ENCODE data around the gene NOL7.

Gene NOL7

DNA sequence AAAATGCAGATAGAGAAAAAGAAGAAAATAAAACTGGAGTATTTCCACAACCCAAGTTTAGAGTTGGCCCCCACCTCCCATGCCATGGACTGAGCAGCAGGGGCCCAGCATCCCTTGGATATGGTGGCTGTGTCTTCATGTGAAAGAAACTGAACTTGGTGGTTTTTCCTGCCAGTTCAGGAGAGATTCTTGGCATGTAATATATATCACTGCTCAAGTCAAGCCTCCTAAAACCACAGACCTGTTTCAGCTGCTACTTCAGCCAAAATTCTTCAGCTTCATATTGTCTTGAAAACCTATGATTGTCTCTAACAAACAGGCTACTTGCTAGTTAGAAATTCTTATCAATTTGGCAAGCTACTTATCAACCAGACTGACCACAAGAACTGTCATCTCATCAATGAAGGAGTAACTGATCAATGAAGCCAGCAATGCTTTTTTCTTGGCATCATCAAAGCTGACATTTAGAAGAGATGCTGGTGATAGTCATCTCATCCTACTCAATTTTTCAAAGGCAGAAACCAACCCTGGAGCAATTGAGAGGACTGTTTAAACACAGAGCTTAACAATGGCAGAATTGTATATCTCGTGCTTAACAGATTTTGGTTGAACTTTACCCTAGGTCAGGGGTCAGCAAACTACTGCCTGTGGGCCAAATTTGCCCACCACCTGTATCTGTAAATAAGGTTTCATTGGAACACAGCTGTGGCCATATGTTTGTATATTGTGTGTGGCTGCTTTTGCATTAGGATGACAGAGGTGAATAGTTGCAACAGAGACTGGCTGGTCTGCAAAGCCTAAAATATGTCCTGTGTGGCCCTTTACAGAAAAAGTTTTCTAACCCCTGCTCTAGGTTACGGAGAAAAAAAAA lies 10.4 kb upstream of the NOL7 start:
- Histone ChIP-seq H3K36me3 (ENCODE audit: control insufficient read depth, insufficient read depth, low read length) (peaks cover 5% of the 10 kb centered on the region), H3K4me3 (ENCODE audit: low read length) (no peak overlapping the region), H3K27ac (ENCODE audit: low read depth, low read length) (no peak overlapping the region), H3K9ac (ENCODE audit: low read length) (no peak overlapping the region), H3K27me3 (ENCODE audit: control insufficient read depth, insufficient read depth, low read length) (no peaks in the 10 kb centered on the region), H3K4me1 (ENCODE audit: control insufficient read depth, insufficient read depth, low read length) (no peaks in the 10 kb centered on the region)

DNA sequence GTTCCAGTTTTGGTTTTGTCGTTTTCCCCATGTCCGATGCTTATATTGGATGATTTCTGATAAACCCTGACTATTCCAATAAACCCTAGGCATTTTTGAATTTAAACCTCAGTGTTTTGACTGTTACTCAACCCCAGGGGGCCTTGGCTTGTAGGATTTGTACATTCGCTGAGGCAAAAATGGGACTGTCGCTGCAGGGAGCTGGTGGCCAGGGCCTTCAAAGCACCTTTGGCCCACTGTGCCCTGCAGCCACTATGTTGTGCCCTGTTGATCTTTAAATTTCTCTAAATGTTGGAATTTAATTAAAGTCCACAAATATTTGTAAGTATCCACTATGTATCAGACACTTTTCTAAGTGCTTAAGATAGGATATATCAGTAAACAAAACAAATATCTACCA lies 9.5 kb upstream of the NOL7 start:
- H3K4me1 ChIP-seq (ENCODE audit: control insufficient read depth, insufficient read depth, low read length): no peaks in the 10 kb centered on the region
- H3K36me3 ChIP-seq (ENCODE audit: control insufficient read depth, insufficient read depth, low read length): peaks cover 4% of the 10 kb centered on the region
- no peak overlapping the region for H3K4me3 ChIP-seq (ENCODE audit: low read length)

DNA sequence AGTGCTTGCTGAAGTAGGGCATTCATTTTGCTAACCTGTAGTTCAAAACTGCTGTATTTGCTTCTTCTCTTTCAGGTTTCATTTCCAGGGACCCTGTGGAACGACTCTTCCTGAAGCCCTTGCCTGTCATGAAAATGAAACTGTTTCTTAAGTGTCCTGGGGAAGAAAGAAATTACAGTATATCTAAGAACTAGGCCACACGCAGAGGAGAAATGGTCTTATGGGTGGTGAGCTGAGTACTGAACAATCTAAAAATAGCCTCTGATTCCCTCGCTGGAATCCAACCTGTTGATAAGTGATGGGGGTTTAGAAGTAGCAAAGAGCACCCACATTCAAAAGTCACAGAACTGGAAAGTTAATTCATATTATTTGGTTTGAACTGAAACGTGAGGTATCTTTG lies 3.4 kb upstream of the NOL7 start:
- peak overlapping the region; percentile 17 for H3K9ac ChIP-seq (ENCODE audit: low read length)
- H3K4me3 ChIP-seq (ENCODE audit: low read length): no peak overlapping the region
- no peak overlapping the region for H3K27ac ChIP-seq (ENCODE audit: low read depth, low read length)
- peaks cover 13% of the 10 kb centered on the region for H3K4me1 ChIP-seq (ENCODE audit: control insufficient read depth, insufficient read depth, low read length)
- H3K36me3 ChIP-seq (ENCODE audit: control insufficient read depth, insufficient read depth, low read length): peaks cover 10% of the 10 kb centered on the region
- no peaks in the 10 kb centered on the region for H3K27me3 ChIP-seq (ENCODE audit: control insufficient read depth, insufficient read depth, low read length)

More for the DNA sequence above, 9.5 kb upstream of the NOL7 start:
- H3K27ac ChIP-seq (ENCODE audit: low read depth, low read length): no peak overlapping the region
- H3K9ac ChIP-seq (ENCODE audit: low read length): no peak overlapping the region
- no peaks in the 10 kb centered on the region for H3K27me3 ChIP-seq (ENCODE audit: control insufficient read depth, insufficient read depth, low read length)

DNA sequence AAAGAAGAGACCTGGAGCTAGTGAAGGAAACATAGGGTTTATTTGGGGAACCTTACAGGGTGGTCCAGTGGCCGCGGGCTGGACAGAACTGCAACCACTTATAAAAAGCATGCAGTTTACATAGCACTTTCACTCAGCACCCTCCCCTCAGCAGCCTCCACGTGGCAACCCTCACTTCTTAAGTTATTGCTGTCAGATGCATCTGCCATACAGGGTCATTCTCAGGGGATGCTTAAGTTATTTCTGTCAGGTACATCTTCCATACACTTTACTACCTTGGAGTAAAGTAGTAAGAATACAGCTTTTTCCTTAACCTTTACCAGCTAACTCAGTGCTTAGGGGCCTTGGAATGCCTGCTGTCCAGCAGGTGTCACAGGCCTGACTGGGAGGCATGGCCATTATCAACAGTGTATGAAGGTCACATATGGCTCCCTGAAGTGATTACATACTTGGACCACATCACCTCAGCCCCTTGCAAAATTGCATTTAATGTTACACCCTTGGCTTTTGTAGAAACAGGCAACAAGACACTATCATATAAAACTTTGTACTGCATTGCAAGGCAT lies 2.0 kb upstream of the NOL7 start:
- Histone ChIP-seq H3K36me3 (ENCODE audit: control insufficient read depth, insufficient read depth, low read length) (peaks cover 18% of the 10 kb centered on the region), H3K27ac (ENCODE audit: low read depth, low read length) (no peak overlapping the region), H3K4me3 (ENCODE audit: low read length) (no peak overlapping the region), H3K4me1 (ENCODE audit: control insufficient read depth, insufficient read depth, low read length) (peaks cover 13% of the 10 kb centered on the region), H3K9ac (ENCODE audit: low read length) (no peak overlapping the region), H3K27me3 (ENCODE audit: control insufficient read depth, insufficient read depth, low read length) (no peaks in the 10 kb centered on the region)

DNA sequence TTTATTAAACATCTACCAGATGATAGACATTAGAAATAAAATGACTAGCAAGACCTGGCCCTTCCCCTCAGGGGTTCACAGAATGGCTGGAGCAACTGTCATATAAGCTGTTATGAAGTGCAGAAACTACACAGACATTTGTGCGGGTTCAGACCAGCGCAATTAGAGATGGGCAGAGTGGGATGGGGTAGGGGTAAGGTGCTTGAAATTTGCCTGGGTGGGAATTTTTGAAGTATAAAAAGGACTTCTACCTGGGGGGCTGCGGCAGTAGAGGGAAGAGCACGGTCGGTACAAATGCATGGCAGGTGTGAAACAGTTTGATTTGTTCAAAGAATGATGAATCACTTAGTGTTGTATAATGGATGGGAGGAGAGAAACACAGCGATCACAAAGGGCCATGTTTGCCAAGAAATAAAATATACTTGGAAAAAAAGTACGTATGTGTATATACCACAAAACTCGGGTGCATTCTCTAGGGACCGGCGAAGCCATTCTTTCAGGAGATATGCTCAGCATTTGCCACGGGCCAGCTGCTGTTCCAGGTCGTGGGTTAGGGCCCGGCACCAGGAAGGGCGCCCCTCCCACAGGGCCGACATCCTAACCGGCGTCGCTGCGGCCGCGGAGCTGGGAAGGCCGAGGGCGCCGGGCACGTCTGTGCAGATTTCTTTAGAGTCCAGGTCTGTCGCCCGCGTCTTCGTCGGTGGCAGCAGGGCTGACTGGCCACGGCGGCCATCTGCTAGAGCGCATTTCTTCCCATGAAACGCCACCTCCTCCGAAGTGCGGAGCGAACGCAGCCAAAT lies 809 bp upstream of the NOL7 start:
- Histone ChIP-seq H3K27me3 (ENCODE audit: control insufficient read depth, insufficient read depth, low read length) (no peaks in the 10 kb centered on the region), H3K36me3 (ENCODE audit: control insufficient read depth, insufficient read depth, low read length) (peaks cover 22% of the 10 kb centered on the region), H3K9ac (ENCODE audit: low read length) (peak overlapping the region; percentile 81), H3K4me1 (ENCODE audit: control insufficient read depth, insufficient read depth, low read length) (peaks cover 13% of the 10 kb centered on the region), H3K4me3 (ENCODE audit: low read length) (peak overlapping the region; percentile 94), H3K27ac (ENCODE audit: low read depth, low read length) (peak overlapping the region; percentile 77)

DNA sequence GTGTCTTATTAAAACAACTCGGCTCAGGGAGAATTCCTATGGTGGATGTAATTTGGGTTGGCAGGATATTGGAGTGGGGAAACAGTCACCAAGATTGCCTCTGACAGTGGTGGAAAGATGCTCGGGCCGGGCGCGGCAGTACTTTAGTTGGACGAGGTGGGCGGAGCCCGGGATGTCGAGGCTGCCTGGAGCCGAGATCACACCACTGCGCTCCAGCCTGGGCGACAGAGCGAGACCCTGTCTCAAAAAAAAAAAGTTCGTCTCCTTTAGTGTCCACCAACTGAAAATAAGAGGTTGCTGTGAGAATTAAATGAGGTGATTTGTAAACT lies 621 bp downstream of the NOL7 start:
- Histone ChIP-seq H3K27me3 (ENCODE audit: control insufficient read depth, insufficient read depth, low read length) (no peaks in the 10 kb centered on the region), H3K36me3 (ENCODE audit: control insufficient read depth, insufficient read depth, low read length) (peaks cover 23% of the 10 kb centered on the region), H3K9ac (ENCODE audit: low read length) (peak overlapping the region; percentile 76), H3K27ac (ENCODE audit: low read depth, low read length) (peak overlapping the region; percentile 86), H3K4me1 (ENCODE audit: control insufficient read depth, insufficient read depth, low read length) (peaks cover 13% of the 10 kb centered on the region), H3K4me3 (ENCODE audit: low read length) (peak overlapping the region; percentile 94)

DNA sequence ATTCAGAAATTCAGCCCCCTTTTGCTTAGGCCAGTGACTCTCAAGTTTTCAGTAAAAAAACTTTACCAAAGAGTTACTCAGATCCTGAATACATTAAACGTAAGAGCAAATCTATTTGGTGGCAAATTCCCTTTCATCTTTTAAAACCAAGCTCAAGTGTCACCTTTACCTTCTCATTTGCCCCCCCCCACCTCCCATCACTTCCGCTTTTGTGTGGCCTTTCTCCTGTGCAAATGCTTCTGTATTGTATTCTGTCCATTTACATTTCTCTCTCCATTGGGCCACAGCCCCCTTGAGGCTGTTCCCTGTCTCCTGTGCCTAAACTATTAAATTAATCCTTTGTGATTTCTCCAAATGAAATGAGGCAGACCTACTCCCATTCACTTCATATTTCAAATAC lies 1.9 kb downstream of the NOL7 start:
- Histone ChIP-seq H3K4me1 (ENCODE audit: control insufficient read depth, insufficient read depth, low read length) (peaks cover 13% of the 10 kb centered on the region), H3K36me3 (ENCODE audit: control insufficient read depth, insufficient read depth, low read length) (peaks cover 28% of the 10 kb centered on the region), H3K27ac (ENCODE audit: low read depth, low read length) (no peak overlapping the region), H3K9ac (ENCODE audit: low read length) (no peak overlapping the region), H3K4me3 (ENCODE audit: low read length) (no peak overlapping the region), H3K27me3 (ENCODE audit: control insufficient read depth, insufficient read depth, low read length) (no peaks in the 10 kb centered on the region)

DNA sequence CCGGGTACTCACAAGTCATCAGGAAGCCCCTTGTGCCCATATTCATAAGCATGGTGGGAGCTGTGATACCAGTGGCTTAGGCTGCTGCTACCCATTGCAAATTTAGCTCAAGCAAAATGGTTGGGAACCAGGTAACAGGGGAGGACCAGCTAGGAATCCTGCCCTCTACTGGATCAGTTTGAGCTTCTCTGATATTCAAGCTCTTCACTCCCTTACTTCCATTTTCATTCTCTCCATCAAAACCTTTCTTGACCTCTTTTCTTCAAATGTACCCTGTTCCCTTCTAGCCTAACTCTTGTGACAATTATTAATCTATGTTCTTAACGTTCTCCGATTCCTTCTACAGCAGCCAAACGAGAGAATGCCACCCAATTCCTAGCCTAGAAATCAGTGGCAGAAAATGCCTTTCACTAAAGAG lies 9.7 kb downstream of the NOL7 start:
- Histone ChIP-seq H3K4me1 (ENCODE audit: control insufficient read depth, insufficient read depth, low read length) (no peaks in the 10 kb centered on the region), H3K36me3 (ENCODE audit: control insufficient read depth, insufficient read depth, low read length) (peaks cover 12% of the 10 kb centered on the region), H3K27me3 (ENCODE audit: control insufficient read depth, insufficient read depth, low read length) (no peaks in the 10 kb centered on the region), H3K27ac (ENCODE audit: low read depth, low read length) (no peak overlapping the region), H3K4me3 (ENCODE audit: low read length) (no peak overlapping the region), H3K9ac (ENCODE audit: low read length) (no peak overlapping the region)

DNA sequence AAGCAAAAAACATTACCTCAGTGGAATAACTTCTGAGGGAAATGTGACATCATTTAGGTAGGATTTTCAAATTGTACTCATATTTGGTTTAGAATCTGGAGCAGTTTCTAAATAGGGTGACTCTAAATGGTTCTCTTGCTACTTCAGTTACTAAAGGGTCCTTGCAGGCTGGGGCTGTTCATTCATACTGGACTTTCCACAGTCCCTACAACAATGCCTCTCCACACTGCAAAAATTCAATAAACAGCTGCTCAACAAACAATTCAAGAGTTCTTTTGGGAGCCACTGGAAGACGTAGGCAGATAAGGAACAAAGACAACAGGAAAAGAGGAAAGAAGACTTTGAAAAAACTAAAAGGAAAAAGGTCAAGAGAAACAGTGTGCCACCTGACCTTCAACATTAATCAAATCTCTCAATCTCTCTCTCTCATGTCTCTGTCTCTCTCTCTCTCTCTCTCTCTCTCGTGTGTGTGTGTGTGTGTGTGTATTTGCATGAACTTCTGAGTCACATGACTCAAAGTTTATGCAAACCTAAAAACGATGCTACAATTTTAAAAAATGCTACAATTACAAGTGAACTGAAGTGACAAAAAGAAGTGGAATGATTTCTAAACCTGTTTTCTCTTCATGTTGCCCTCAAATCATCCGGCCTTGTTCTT lies 14.5 kb downstream of the NOL7 start:
- Histone ChIP-seq H3K4me3 (ENCODE audit: low read length) (no peak overlapping the region), H3K4me1 (ENCODE audit: control insufficient read depth, insufficient read depth, low read length) (no peaks in the 10 kb centered on the region), H3K9ac (ENCODE audit: low read length) (no peak overlapping the region), H3K27ac (ENCODE audit: low read depth, low read length) (no peak overlapping the region), H3K27me3 (ENCODE audit: control insufficient read depth, insufficient read depth, low read length) (no peaks in the 10 kb centered on the region), H3K36me3 (ENCODE audit: control insufficient read depth, insufficient read depth, low read length) (peaks cover 6% of the 10 kb centered on the region)

DNA sequence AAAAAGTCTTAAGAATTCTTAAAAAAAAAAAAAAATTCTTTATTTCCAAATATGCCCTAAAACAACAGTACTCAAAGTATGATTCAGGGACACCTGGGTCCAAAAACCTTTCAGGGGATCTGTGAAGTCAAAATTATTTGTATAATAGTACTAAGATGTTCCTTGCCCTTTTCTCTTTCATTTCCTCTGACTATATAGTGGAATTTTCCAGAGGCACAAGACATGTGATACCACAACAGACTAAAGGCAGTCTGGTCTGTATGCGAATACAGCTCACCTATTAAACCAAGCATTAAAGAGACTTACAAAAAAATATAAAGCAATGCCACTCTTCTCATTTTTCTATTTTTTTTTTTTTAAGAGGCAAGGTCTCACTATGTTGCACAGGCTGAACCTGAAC lies 15.4 kb downstream of the NOL7 start:
- Histone ChIP-seq H3K27ac (ENCODE audit: low read depth, low read length) (no peak overlapping the region), H3K27me3 (ENCODE audit: control insufficient read depth, insufficient read depth, low read length) (no peaks in the 10 kb centered on the region), H3K4me1 (ENCODE audit: control insufficient read depth, insufficient read depth, low read length) (no peaks in the 10 kb centered on the region), H3K9ac (ENCODE audit: low read length) (no peak overlapping the region), H3K4me3 (ENCODE audit: low read length) (no peak overlapping the region), H3K36me3 (ENCODE audit: control insufficient read depth, insufficient read depth, low read length) (peaks cover 6% of the 10 kb centered on the region)

DNA sequence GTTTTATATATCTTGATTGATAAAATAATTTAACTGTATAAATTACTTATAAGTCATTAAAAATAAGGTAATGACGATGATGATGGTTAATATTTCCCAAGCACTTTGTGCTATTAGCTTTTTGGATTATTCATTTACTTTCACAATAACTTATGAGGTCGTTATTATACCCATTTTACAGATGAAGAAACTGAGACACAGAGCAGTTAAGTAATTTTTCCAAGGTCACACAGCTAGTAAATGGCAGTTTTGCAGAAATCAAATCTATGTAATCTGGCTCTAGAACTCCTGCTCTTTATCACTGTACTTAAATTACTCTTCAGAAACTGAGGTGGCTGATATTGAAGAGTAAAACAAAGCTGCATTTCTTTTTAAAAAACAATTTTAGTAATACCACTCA lies 18.2 kb downstream of the NOL7 start:
- H3K36me3 ChIP-seq (ENCODE audit: control insufficient read depth, insufficient read depth, low read length): peaks cover 3% of the 10 kb centered on the region

DNA sequence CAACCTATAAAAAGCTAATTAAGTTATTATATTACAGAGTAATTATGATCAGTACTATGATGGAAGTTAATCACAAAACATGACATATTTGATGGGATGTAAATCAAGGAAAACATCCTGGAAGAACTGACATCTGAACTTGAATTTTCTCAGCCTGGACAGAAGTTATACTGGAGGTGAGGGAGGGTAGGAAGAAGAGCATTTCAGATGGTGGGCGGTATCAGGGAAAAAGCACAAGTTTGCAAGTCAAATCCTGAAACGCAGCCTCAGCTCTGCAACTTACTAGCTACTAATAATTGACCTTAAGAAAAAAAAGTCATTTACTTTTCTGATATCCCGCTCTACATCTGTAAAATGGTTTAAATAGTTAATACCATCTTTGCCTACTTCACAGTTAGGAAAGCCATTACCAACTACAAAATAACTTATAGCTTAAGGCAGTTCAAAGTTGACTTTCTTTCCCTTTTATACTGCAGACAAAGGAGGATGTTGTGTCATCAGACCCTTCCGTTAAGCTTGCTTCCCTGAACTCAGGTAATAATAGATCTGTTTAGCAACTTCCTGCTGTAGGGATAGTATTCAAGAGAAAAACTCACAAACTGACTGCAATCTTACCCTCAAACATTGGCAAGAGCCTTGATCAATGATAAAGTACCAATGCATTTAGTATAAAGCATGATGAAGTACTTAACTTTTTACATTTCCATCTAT lies 21.0 kb downstream of the NOL7 start:
- Histone ChIP-seq H3K27me3 (ENCODE audit: control insufficient read depth, insufficient read depth, low read length) (no peaks in the 10 kb centered on the region), H3K27ac (ENCODE audit: low read depth, low read length) (no peak overlapping the region), H3K36me3 (ENCODE audit: control insufficient read depth, insufficient read depth, low read length) (peaks cover 7% of the 10 kb centered on the region), H3K4me3 (ENCODE audit: low read length) (no peak overlapping the region), H3K9ac (ENCODE audit: low read length) (no peak overlapping the region), H3K4me1 (ENCODE audit: control insufficient read depth, insufficient read depth, low read length) (no peaks in the 10 kb centered on the region)

More for the DNA sequence above, 18.2 kb downstream of the NOL7 start:
- no peak overlapping the region for H3K27ac ChIP-seq (ENCODE audit: low read depth, low read length)
- H3K27me3 ChIP-seq (ENCODE audit: control insufficient read depth, insufficient read depth, low read length): no peaks in the 10 kb centered on the region
- H3K4me3 ChIP-seq (ENCODE audit: low read length): no peak overlapping the region
- no peak overlapping the region for H3K9ac ChIP-seq (ENCODE audit: low read length)
- H3K4me1 ChIP-seq (ENCODE audit: control insufficient read depth, insufficient read depth, low read length): no peaks in the 10 kb centered on the region

All from rectal smooth muscle tissue (tissue), 1 donor.